GM12878 (cell line): ENCODE data around the gene KRTAP13-1. TPM values are rescaled to one million over a fixed set of nuclear protein-coding genes. Genes with fewer than 3 reads are reported as not detected.

Experiments used
- ATAC-seq: fragments of 200-7000 bp; cut with Tn5 transposase; 3 replicates; pipeline ENCODE4 v1.9.1; 2020; ENCODE audit warnings: mild to moderate bottlenecking, moderate library complexity
- BruUV-seq: library from RNA; stranded (reverse); fragments of 400-500 nt; replicated peaks from 2 replicates; lab custom pipeline; 2021; lab: Mats Ljungman, UMichigan
- CTCF ChIA-PET: fragments of 300-600 bp; sonication (Branson Sonifier 250); formaldehyde crosslinking; extraction: SDS; loops from one replicate; lab custom pipeline; 2021; ENCODE audit warnings: inconsistent platforms; lab: Yijun Ruan, JAX
- POLR2A ChIA-PET: fragments of 350-600 bp; formaldehyde crosslinking; extraction: SDS; loops from one replicate; lab custom pipeline; 2021; ENCODE audit warnings: inconsistent platforms; lab: Charles Lee
- RAD21 ChIA-PET: fragments of 300-600 bp; sonication (Branson Sonifier 250); formaldehyde crosslinking; loops from one replicate; lab custom pipeline; 2023; ENCODE audit warnings: antibody characterized with exemption; ENCODE audit not compliant: unreplicated experiment; lab: Charles Lee
- SMC1A ChIA-PET: fragments of 300-600 bp; sonication (Branson Sonifier 250); formaldehyde crosslinking; loops from one replicate; lab custom pipeline; 2023; ENCODE audit not compliant: unreplicated experiment, uncharacterized antibody; lab: Charles Lee
- DNase-seq: peaks from one replicate; pipeline ENCODE4 v3.0.0-alpha.2; 2011; ENCODE audit warnings: low read depth, low spot score
- FAIRE-seq: peaks from 3 replicates; lab custom pipeline; 2011; peaks lifted over from hg19 to GRCh38; lab: Jason Lieb, UNC
- H2AFZ ChIP-seq: 2 replicates; pipeline ENCODE4 v1.6.0; 2011; ENCODE audit warnings: low read depth, low read length, control low read depth; ENCODE audit not compliant: control insufficient read depth
- H3K27ac ChIP-seq: 2 replicates; pipeline ENCODE4 v1.5.1; 2011; ENCODE audit warnings: control low read depth; ENCODE audit not compliant: control insufficient read depth, insufficient read depth
- H3K27me3 ChIP-seq, 2 experiments: replicated peaks in 1 of 2; 2 replicates each; pipeline versions ENCODE4 v1.6.0 to v1.6.1; 2011; ENCODE audit warnings: low read length in 1 of 2; ENCODE audit not compliant: control insufficient read depth in 2 of 2, insufficient read depth in 2 of 2
- H3K36me3 ChIP-seq, 2 experiments: 2 replicates each; pipeline ENCODE4 v1.5.1; 2011; ENCODE audit warnings: low read length in 1 of 2; ENCODE audit not compliant: control insufficient read depth in 2 of 2, insufficient read depth in 2 of 2
- H3K4me1 ChIP-seq: 2 replicates; pipeline ENCODE4 v1.6.1; 2011; ENCODE audit warnings: mild to moderate bottlenecking, low read length, moderate library complexity, mixed read lengths; ENCODE audit not compliant: control insufficient read depth, insufficient read depth
- H3K4me2 ChIP-seq: 2 replicates; pipeline ENCODE4 v1.6.0; 2011; ENCODE audit warnings: control low read depth; ENCODE audit not compliant: control insufficient read depth, insufficient read depth
- H3K4me3 ChIP-seq: fragments of 200-600 bp; sonication (generic); 2 replicates; pipeline ENCODE4 v1.5.1; 2016
- H3K79me2 ChIP-seq: 2 replicates; pipeline ENCODE4 v1.6.0; 2011; ENCODE audit warnings: low read length; ENCODE audit not compliant: control insufficient read depth, insufficient read depth
- H3K9ac ChIP-seq: 2 replicates; pipeline ENCODE4 v1.8.0; 2011; ENCODE audit warnings: low read length, control low read depth, mixed read lengths; ENCODE audit not compliant: control insufficient read depth, insufficient read depth
- H3K9me3 ChIP-seq: replicated peaks from 3 replicates; pipeline ENCODE4 v1.5.1; 2011; ENCODE audit warnings: mild to moderate bottlenecking, low read length; ENCODE audit not compliant: control insufficient read depth, insufficient read depth
- H4K20me1 ChIP-seq: 2 replicates; pipeline ENCODE4 v1.6.0; 2011; ENCODE audit not compliant: control insufficient read depth, insufficient read depth
- CBX5 ChIP-seq: sonication (generic); IDR thresholded peaks from 2 replicates; pipeline ENCODE4 v1.6.1; 2016; ENCODE audit warnings: low read depth, moderate library complexity, mild to moderate bottlenecking, inconsistent platforms
- IRF3 ChIP-seq: fragments of 450-650 bp; IDR thresholded peaks from 2 replicates; pipeline ENCODE4 v1.6.1; 2014; ENCODE audit warnings: mild to moderate bottlenecking
- RUNX3 ChIP-seq: IDR thresholded peaks from 2 replicates; pipeline ENCODE4 v1.6.1; 2012; ENCODE audit warnings: low read length, inconsistent platforms
- SUPT20H ChIP-seq: IDR thresholded peaks from 2 replicates; pipeline ENCODE4 v1.6.1; 2011; ENCODE audit warnings: low read depth, mild to moderate bottlenecking, low read length, moderate library complexity, borderline replicate concordance; ENCODE audit not compliant: control insufficient read depth
- ZBED1 ChIP-seq: IDR thresholded peaks from 2 replicates; pipeline ENCODE4 v1.6.1; 2016; ENCODE audit warnings: borderline replicate concordance
- ZBTB11 ChIP-seq: fragments of 450-650 bp; formaldehyde crosslinking; IDR thresholded peaks from 2 replicates; pipeline ENCODE4 v1.5.0; 2022; ENCODE audit warnings: mild to moderate bottlenecking, missing genetic modification characterization
- ZNF384 ChIP-seq: IDR thresholded peaks from 2 replicates; pipeline ENCODE4 v1.6.1; 2012; ENCODE audit warnings: low read depth, mild to moderate bottlenecking, low read length, improper control_type of control experiment, borderline replicate concordance
- ZNF687 ChIP-seq: fragments of 450-650 bp; IDR thresholded peaks from 2 replicates; pipeline ENCODE4 v1.6.1; 2017; ENCODE audit warnings: mild to moderate bottlenecking, moderate library complexity
- ZZZ3 ChIP-seq: IDR thresholded peaks from 2 replicates; pipeline ENCODE4 v1.6.1; 2011; ENCODE audit warnings: low read depth; ENCODE audit not compliant: control insufficient read depth, insufficient read length
- WGBS: methylation state at CpG from one replicate; pipeline ENCODE4 v1.1.6; 2016; ENCODE audit warnings: low lambda C conversion rate; ENCODE audit not compliant: insufficient replicate concordance, insufficient coverage; ENCODE audit errors: missing lambda C conversion rate; 5-methylcytosine and 5-hydroxymethylcytosine counted together
- in situ Hi-C: fragments of 300-500 bp; cut with MboI; formaldehyde crosslinking; loops from 9 replicates; pipeline ENCODE4 v1.14.3; 2018; ENCODE audit warnings: mixed read lengths
- intact Hi-C: fragments of 100-400 bp; cut with micrococcal nuclease; formaldehyde crosslinking; loops from one replicate; pipeline ENCODE4 v1.14.2; 2022; ENCODE audit not compliant: unreplicated experiment
- polyA plus RNA-seq, 11 experiments: library from polyadenylated mRNA; depleted of rRNA in 4 of 11; unstranded in 6 of 11; stranded (reverse) in 5 of 11; fragments of >200 nt; fragmentation: Nextera tagmentation in 4 of 11; fragmentation: Illumina TruSeq in 1 of 11; extraction: Ambion mirVana in 4 of 11; extraction: Trizol in 1 of 11; gene quantifications; 1 replicate in 1 of 11; 2 replicates in 10 of 11; pipeline versions ENCODE4 v1.2.1 to v1.2.3, GENCODE V29; 2011 to 2016; ENCODE audit warnings: inconsistent platforms in 2 of 11, missing spikeins in 2 of 11, low read depth in 1 of 11
- total RNA-seq, 4 experiments: library from RNA; depleted of rRNA in 3 of 4; stranded (reverse); fragments of >200 nt in 3 of 4; fragmentation: Illumina TruSeq in 1 of 4; extraction: Trizol in 1 of 4; gene quantifications; 2 replicates each; pipeline versions ENCODE4 v1.2.1 to v1.2.3, GENCODE V29; 2013 to 2021

The KRTAP13-1 gene
- total and polyA plus RNA-seq, 10 of the 15 experiments (the other 5 are each of a cell fraction or from before 2014, with no cell fraction given) = not detected

- intact Hi-C loops (no loop called here), in situ Hi-C loops (loop anchor here (10.0 kb wide), 1 partner anchor 1256 kb away; no protein-coding TSS in a partner anchor)
- Histone ChIP-seq H3K4me3 (no peak within 1 kb of the TSS), H4K20me1 (no peaks in the 10 kb centered on the region), H3K9me3 (no peaks in the 10 kb centered on the region), H3K36me3 (no peaks in the 10 kb centered on the region), H3K9ac (no peak within 1 kb of the TSS), H3K27ac (no peak within 1 kb of the TSS), H3K27me3 (no peaks in the 10 kb centered on the region), H3K79me2 (no peaks in the 10 kb centered on the region), H2AFZ (no peak within 1 kb of the TSS), H3K4me2 (no peak within 1 kb of the TSS), H3K4me1 (no peaks in the 10 kb centered on the region)
- no TSS peak for BruUV-seq
- WGBS = 2% methylated on average over 4 of the region's 4 CpGs
- POLR2A ChIA-PET = no interaction called here
- ATAC-seq (no peak), DNase-seq (no peak), FAIRE-seq (no peak)
- CTCF ChIA-PET = interaction anchor here (1.4 kb wide), 1 partner anchor 97 kb away, joined by 3 read pairs; no protein-coding TSS in a partner anchor
- SMC1A ChIA-PET = no interaction called here
- no peak for TF ChIP-seq ZZZ3
- TF ChIP-seq ZBED1 = no peak
- TF ChIP-seq CBX5 = no peak
- no peak for TF ChIP-seq ZBTB11 (CRISPR knock-in tag)
- TF ChIP-seq SUPT20H = no peak
- no peak for TF ChIP-seq RUNX3
- no peak for TF ChIP-seq IRF3
- no peak for TF ChIP-seq ZNF384
- no peak for TF ChIP-seq ZNF687
- RAD21 ChIA-PET = no interaction called here
These were observed 47.3 kb upstream of the KRTAP13-1 start, which contains the start of gene KRTAP23-1 for GRCh38 chr21:30348506-30348905. Gene KRTAP23-1, minus strand, starts transcription at chr21:30348606. Its CDS starts 0 bp downstream, at chr21:30348606.
